Measurements from ENCODE around the gene RAB34.

DNA sequence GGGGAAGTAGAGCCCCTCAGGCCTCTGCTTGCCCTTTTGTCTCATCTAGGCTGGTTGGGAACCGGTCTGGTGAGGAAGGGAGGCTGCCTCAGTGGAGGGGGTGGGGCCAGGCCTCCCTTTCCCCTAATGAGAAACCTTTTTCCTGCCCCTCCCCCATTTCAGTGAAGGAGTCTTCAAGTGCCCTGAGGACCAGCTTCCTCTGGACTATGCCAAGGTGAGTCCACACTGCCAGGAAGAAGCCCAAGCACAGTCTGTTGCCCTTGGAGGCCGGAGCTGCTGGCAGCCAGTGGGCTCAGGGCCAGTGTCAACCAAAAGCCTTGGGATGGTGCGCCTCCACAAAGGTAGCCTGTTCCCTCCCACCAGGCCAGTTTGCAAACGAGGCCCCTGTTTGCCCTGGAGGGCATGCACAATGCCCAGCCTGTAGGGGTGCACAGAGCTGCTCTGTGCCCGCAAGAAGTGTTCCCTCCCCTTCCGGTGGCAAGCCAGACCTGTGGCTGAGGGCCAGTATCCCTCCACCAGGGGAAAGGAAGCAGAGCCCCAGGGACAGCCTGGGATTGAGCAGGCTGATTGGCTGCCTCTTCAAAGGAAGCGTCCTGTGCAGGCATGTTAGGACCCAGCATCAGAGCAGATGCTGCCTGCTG, 29.5 kb upstream of the RAB34 start:
- TF ChIP-seq TAF1 (IDR thresholded peaks at IDR 0.05; ENCODE audit: borderline replicate concordance, low read depth, low read length) (no peak), POLR2A (IDR thresholded peaks at IDR 0.05; ENCODE audit: low read depth, low read length) (no peak)
